Keratinocyte (primary cell): ENCODE data around the gene SPR. TPM values are rescaled to one million over a fixed set of nuclear protein-coding genes. Genes with fewer than 3 reads are reported as not detected.

Experiments used
- DNase-seq: peaks from one replicate; pipeline ENCODE4 v3.0.0-alpha.2; 2011; ENCODE audit warnings: low read depth, missing footprints, low spot score
- FAIRE-seq: peaks from 2 replicates; lab custom pipeline; 2011; peaks lifted over from hg19 to GRCh38; lab: Jason Lieb, UNC
- H2AFZ ChIP-seq: 2 replicates; pipeline ENCODE4 v1.6.0; 2012; ENCODE audit warnings: low read length, control low read depth, inconsistent platforms; ENCODE audit not compliant: control insufficient read depth
- H3K27ac ChIP-seq: 2 replicates; pipeline ENCODE4 v1.5.1; 2011; ENCODE audit warnings: low read length; ENCODE audit not compliant: control insufficient read depth, insufficient read depth
- H3K27me3 ChIP-seq: 3 replicates; pipeline ENCODE4 v1.6.0; 2011; ENCODE audit warnings: low read length; ENCODE audit not compliant: control insufficient read depth, insufficient read depth; ENCODE audit errors: extremely low read depth
- H3K36me3 ChIP-seq, 2 experiments: 2 replicates in 1 of 2; 3 replicates in 1 of 2; pipeline ENCODE4 v1.5.1; 2011; ENCODE audit warnings: low read length in 2 of 2, mild to moderate bottlenecking in 1 of 2; ENCODE audit not compliant: control insufficient read depth in 2 of 2, insufficient read depth in 2 of 2; ENCODE audit errors: extremely low read depth in 1 of 2
- H3K4me1 ChIP-seq: 3 replicates; pipeline ENCODE4 v1.5.1; 2011; ENCODE audit warnings: low read length; ENCODE audit not compliant: control insufficient read depth, insufficient read depth; ENCODE audit errors: extremely low read depth
- H3K4me2 ChIP-seq: 3 replicates; pipeline ENCODE4 v1.6.0; 2011; ENCODE audit warnings: low read depth, low read length; ENCODE audit not compliant: control insufficient read depth, insufficient read depth; ENCODE audit errors: extremely low read depth
- H3K4me3 ChIP-seq, 3 experiments: fragments of 200-600 bp in 1 of 3; sonication (generic) in 1 of 3; 2 replicates in 2 of 3; 3 replicates in 1 of 3; pipeline ENCODE4 v1.5.1; 2011 to 2016; ENCODE audit warnings: low read length in 3 of 3, mild to moderate bottlenecking in 3 of 3, control low read depth in 2 of 3, inconsistent platforms in 1 of 3, low read depth in 1 of 3, mixed read lengths in 1 of 3, mixed run types in 1 of 3, moderate library complexity in 1 of 3; ENCODE audit not compliant: control insufficient read depth in 2 of 3, insufficient read depth in 2 of 3; ENCODE audit errors: extremely low read depth in 1 of 3
- H3K79me2 ChIP-seq: 2 replicates; pipeline ENCODE4 v1.6.0; 2012; ENCODE audit warnings: low read length; ENCODE audit not compliant: control insufficient read depth, insufficient read depth
- H3K9ac ChIP-seq: 3 replicates; pipeline ENCODE4 v1.6.0; 2011; ENCODE audit warnings: low read length; ENCODE audit not compliant: control insufficient read depth, insufficient read depth; ENCODE audit errors: extremely low read depth
- H3K9me1 ChIP-seq: 3 replicates; pipeline ENCODE4 v1.6.0; 2011; ENCODE audit warnings: low read length; ENCODE audit not compliant: control insufficient read depth, insufficient read depth; ENCODE audit errors: extremely low read depth
- H3K9me3 ChIP-seq: 2 replicates; pipeline ENCODE4 v1.5.1; 2012; ENCODE audit warnings: low read depth, low read length; ENCODE audit not compliant: control insufficient read depth
- H4K20me1 ChIP-seq: 3 replicates; pipeline ENCODE4 v1.6.0; 2011; ENCODE audit warnings: low read length; ENCODE audit not compliant: control insufficient read depth, insufficient read depth; ENCODE audit errors: extremely low read depth
- CTCF ChIP-seq, 3 experiments: IDR thresholded peaks in 1 of 3; conservative IDR thresholded peaks in 1 of 3; optimal IDR thresholded peaks in 1 of 3; 2 replicates in 2 of 3; 3 replicates in 1 of 3; pipeline versions ENCODE3 to v1.5.1; 2011; ENCODE audit warnings: low read length in 3 of 3, mild to moderate bottlenecking in 3 of 3, moderate library complexity in 2 of 3, control low read depth in 1 of 3, inconsistent platforms in 1 of 3; ENCODE audit not compliant: insufficient read depth in 2 of 3; ENCODE audit errors: extremely low read depth in 1 of 3
- EZH2 ChIP-seq: IDR thresholded peaks from one replicate; pipeline ENCODE4 v1.6.1; 2012; ENCODE audit warnings: inconsistent platforms, mild to moderate bottlenecking, low read length, moderate library complexity
- dilution Hi-C: fragments of 300-500 bp; cut with MboI; formaldehyde crosslinking; loops from one replicate; pipeline ENCODE4 v1.7.0; 2020; ENCODE audit warnings: low sequenced_read_pairs; ENCODE audit not compliant: extremely low pct_ligation_motif_present
- polyA plus RNA-seq, 5 experiments: library from polyadenylated mRNA; depleted of rRNA in 3 of 5; stranded (reverse) in 3 of 5; stranded (forward) in 1 of 5; unstranded in 1 of 5; fragments of >200 nt; gene quantifications; 1 replicate in 1 of 5; 2 replicates in 3 of 5; 3 replicates in 1 of 5; pipeline versions ENCODE4 v1.2.1 to v1.2.3, GENCODE V29; 2011 to 2012; ENCODE audit warnings: missing spikeins in 2 of 5, low read depth in 1 of 5, low replicate concordance in 1 of 5

SPR gene
- polyA plus RNA-seq, 1 donor (not counting 4 experiments of a cell fraction or from before 2014, with no cell fraction given): 25.1 TPM

GRCh38 chr2:72937356-72937669 lies 50.1 kb downstream of the SPR start:
- no peak for DNase-seq
- H3K36me3 ChIP-seq: no peaks in the 10 kb centered on the region
- dilution Hi-C loops: no loop called here

GRCh38 chr2:72938455-72938854 lies 51.2 kb downstream of the SPR start:
- Histone ChIP-seq H3K36me3 (no peaks in the 10 kb centered on the region), H3K79me2 (no peaks in the 10 kb centered on the region), H3K9ac (no peak overlapping the region), H3K27ac (no peak overlapping the region), H3K4me1 (peaks cover 13% of the 10 kb centered on the region), H3K9me1 (no peaks in the 10 kb centered on the region), H3K9me3 (no peaks in the 10 kb centered on the region), H4K20me1 (no peaks in the 10 kb centered on the region), H3K27me3 (peaks cover 33% of the 10 kb centered on the region), H2AFZ (no peak overlapping the region), H3K4me2 (no peak overlapping the region), H3K4me3 (no peak overlapping the region)
- dilution Hi-C loops: no loop called here
- TF ChIP-seq EZH2 (no peak), CTCF (optimal IDR thresholded peaks at IDR 0.05 in 1 of 3, IDR thresholded peaks at IDR 0.05 in 1 of 3, conservative IDR thresholded peaks at IDR 0.05 in 1 of 3; ENCODE audit: extremely low read depth in 1 of 3, insufficient read depth in 2 of 3, low read length in 3 of 3) (no peak)
- no peak for FAIRE-seq
- no peak for DNase-seq

More at GRCh38 chr2:72937356-72937669, 50.1 kb downstream of the SPR start:
- Histone ChIP-seq H3K9ac (no peak overlapping the region), H3K4me2 (no peak overlapping the region), H3K4me3 (no peak overlapping the region), H3K9me3 (no peaks in the 10 kb centered on the region), H3K79me2 (no peaks in the 10 kb centered on the region), H3K4me1 (peaks cover 13% of the 10 kb centered on the region), H3K27ac (no peak overlapping the region), H3K9me1 (no peaks in the 10 kb centered on the region), H2AFZ (no peak overlapping the region), H3K27me3 (peaks cover 33% of the 10 kb centered on the region), H4K20me1 (no peaks in the 10 kb centered on the region)
- TF ChIP-seq CTCF (optimal IDR thresholded peaks at IDR 0.05 in 1 of 3, IDR thresholded peaks at IDR 0.05 in 1 of 3, conservative IDR thresholded peaks at IDR 0.05 in 1 of 3; ENCODE audit: extremely low read depth in 1 of 3, insufficient read depth in 2 of 3, low read length in 3 of 3) (no peak), EZH2 (no peak)
- no peak for FAIRE-seq
